ENCODE measurements around the gene SDE2. TPM values are rescaled to one million over a fixed set of nuclear protein-coding genes. Genes with fewer than 3 reads are reported as not detected.

SDE2 gene
- total and polyA plus RNA-seq, 2 of the 8 experiments (the other 6 are each of a cell fraction or from before 2014, with no cell fraction given) = 8.5 to 16.7 TPM

DNA sequence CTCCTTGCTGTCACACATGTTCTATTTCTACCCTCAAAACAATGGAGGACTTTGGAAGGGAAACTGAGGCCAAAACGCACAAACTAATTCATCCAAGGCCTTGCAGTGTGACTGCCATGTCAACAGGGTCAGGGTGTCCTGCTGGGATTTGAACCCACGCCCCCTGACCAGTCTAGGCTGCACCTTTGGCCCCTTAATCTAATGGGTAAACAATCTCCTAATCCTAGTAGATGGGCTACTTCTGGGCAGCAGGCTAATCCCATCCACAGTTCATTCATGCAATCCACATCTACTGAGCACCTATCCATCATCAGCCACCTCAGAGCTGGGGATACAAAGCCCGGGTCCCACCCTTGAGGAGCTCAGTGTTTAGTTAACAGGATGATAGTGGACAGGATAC lies 41.1 kb downstream of the SDE2 start (continued):
- no peak for TF ChIP-seq USF2 (IDR thresholded peaks at IDR 0.05; ENCODE audit: low read length)

All from H1 (cell line).